D721Med (cell line): ENCODE data around the gene SYPL1.

Source experiments
- DNase-seq: peaks from one replicate; pipeline ENCODE4 v3.0.0; 2011; ENCODE audit warnings: low spot score; ENCODE audit not compliant: insufficient read length
- FAIRE-seq: peaks from 2 replicates; lab custom pipeline; 2011; peaks lifted over from hg19 to GRCh38; lab: Jason Lieb, UNC
- TF ChIP-seq, protein P1 (sequence below): IDR thresholded peaks from 2 replicates; pipeline ENCODE4 v1.5.1; 2012; ENCODE audit warnings: mild to moderate bottlenecking, control low read depth; ENCODE audit not compliant: insufficient read depth; ENCODE audit errors: missing control alignments

Gene SYPL1

DNA sequence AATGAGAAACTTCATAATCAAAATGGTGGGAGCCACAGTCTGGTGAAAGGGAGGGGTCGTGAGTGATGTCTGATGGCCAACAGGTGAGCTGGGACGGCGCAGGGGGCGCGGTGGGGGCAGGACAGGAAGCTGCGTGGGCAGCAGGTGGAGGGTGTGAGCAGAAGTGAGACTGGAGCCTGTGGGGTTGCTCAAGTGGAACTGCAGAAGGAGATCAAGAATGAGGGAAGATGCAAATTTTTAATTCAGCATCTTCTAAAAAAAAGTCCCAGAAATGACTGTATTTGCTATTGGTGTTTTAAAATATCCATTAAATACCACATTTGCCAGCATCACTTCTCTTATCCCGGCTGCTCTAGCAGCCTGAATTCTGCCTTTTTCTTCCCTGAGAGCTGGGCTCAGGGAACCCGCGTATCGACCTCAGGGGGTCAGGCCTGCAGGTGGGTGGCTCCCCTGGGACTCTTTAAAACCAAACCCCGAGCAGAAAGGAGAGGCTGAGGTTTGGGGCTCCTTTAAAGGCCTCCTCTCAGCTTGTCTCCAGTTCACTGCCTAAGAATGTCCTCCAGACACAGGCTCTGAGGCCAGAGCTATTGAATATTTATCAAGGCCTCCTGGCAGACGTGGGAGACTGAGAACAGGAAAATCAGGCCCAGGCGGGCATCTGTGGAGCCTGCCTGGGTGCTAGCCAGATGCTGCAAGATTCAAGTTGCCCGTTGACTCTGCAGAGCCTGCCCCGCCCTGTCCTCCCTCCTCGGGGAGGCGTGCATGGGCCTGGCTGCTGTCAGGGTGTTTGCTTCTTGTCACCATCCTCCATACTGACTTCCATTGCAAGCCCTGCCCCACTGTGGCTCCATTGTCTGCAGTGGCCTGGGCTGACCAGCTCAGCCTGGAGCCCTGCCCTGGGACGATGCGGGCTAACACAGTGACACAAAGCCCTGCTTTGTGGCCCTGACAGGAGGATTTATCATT, 53.9 kb downstream of the SYPL1 start:
- no peak for DNase-seq
- TF ChIP-seq, protein P1, sequence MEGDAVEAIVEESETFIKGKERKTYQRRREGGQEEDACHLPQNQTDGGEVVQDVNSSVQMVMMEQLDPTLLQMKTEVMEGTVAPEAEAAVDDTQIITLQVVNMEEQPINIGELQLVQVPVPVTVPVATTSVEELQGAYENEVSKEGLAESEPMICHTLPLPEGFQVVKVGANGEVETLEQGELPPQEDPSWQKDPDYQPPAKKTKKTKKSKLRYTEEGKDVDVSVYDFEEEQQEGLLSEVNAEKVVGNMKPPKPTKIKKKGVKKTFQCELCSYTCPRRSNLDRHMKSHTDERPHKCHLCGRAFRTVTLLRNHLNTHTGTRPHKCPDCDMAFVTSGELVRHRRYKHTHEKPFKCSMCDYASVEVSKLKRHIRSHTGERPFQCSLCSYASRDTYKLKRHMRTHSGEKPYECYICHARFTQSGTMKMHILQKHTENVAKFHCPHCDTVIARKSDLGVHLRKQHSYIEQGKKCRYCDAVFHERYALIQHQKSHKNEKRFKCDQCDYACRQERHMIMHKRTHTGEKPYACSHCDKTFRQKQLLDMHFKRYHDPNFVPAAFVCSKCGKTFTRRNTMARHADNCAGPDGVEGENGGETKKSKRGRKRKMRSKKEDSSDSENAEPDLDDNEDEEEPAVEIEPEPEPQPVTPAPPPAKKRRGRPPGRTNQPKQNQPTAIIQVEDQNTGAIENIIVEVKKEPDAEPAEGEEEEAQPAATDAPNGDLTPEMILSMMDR: no peak
- no peak for FAIRE-seq

DNA sequence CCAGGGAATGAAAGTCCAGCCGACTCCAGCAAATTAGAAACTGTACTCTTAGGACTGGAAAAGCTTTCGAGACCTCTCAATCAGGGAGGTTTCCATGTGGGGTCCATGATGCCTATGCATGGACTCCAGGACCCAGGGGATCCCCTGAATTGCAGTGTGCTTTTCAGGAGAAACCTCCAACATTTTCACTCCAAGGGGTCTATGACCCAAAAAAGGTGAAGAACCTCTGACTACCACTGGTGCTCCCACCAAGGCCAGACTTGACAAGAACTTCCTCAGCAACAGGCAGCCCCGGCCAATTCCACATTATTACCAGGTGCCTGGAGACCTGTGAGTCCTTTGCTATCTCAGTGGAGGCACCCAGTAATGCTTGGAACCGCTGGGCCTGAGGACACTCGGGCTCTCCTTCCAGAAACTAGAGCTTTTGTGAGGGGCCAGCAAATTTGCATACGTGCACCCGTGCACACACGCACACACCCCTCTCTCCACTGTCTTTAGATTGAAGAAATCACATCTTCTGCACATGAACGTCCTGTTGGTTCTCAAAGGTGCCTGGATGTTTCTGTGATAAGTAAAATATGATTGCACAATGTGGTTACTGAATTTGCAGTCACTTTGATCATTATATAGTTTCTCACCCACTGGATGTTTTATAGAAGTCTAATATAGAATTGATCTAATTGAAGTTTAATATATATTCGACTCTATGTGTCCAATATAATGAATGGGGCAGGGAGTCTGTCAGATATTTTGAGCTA, 54.7 kb downstream of the SYPL1 start:
- TF ChIP-seq, protein P1: no peak
- DNase-seq (no peak), FAIRE-seq (no peak)

DNA sequence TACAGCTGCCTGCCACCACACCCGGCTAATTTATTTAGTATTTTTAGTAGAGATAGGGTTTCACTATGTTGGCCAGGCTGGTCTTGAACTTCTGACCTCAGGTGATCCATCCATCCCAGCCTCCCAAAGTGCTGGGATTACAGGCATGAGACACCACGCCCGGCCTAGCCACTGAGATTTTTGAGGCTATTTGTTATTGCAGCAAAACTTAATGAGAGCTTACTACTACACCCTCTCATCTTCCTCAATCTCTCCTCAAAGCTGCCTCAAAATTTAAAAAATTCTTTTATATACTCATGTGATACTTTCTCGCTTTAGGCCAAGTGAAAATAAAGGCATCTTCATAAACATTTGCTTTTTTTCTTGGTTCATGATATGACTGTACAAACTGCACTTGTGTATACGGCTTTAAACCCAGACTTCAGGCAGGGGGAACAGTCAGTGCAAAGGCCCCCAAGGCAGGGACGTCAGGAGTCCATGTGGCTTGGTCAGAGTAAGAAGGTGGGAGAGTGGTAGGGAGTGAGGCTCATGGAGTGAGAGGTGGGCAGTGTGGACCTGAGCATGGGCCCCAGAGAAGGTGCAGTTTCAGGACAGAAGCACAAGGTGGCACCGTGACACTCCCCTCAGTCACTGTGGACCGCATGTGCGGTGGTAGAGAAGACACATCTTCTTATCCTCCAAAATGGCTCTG, 55.5 kb downstream of the SYPL1 start:
- FAIRE-seq (no peak), DNase-seq (peak; percentile 73)
- TF ChIP-seq, protein P1: peak; percentile 88

DNA sequence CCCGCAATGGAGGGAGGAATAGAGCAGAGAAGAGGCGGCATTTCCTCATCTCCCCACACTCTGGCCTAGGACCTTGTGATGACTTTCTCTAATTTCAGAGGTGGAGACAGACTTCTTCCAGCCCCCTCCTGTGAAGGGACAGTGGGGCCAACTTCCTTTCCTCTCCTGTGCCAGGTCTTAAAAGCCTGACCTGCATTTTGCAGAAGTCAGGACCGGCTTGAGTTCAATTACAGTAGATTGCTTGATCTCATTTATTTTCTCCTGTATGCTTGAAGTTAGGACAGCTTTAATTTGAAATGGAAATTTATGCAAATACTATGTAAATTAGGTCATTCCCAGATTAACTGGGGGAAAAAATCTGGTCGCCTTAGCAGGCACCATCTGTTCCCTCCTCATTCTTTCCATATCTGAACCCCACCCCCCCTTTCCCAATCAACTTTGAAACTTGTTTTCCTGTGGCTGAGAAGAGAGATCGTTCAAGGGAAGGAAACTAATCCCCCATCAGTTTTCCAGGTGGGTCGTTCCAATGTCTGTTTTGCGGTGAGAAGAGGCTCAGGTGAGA, 57.1 kb downstream of the SYPL1 start:
- no peak for DNase-seq
- TF ChIP-seq, protein P1: no peak
- FAIRE-seq: no peak

DNA sequence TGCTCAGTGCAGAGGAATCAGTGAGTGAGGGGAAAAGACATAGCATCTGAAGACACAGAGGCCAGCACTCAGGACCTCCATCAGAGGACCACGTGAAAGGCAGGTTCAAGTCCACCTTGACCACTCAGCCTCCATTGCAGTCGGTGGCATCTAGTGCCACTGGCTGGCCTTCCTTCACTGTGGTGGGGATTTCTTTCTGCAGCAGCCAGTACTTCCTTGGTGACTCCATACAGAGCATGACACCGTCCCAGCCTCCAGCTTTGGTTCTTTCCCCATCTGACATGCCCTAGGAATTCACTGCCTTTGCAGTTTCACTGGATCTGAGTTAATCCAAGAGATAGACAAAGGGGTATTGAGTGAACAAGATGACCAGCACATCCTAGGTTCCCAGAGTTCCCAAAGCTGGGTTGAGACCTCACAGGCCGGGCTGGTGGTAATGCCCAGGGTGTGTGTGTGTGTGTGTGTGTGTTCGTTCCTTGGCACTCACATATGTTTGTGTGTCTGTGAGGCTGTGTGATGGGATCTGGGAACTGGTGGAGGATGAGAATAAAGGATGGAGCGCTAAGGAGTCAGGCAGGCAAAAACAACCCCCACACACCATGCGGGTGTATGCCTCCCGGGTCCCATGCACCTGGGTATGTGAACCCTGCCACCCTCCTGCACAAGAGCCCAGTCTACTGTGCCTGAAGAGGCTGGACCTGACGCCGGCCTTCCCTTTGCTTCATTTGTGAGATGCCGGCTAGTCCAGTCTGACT, 57.8 kb downstream of the SYPL1 start:
- no peak for FAIRE-seq
- TF ChIP-seq, protein P1: no peak
- no peak for DNase-seq

DNA sequence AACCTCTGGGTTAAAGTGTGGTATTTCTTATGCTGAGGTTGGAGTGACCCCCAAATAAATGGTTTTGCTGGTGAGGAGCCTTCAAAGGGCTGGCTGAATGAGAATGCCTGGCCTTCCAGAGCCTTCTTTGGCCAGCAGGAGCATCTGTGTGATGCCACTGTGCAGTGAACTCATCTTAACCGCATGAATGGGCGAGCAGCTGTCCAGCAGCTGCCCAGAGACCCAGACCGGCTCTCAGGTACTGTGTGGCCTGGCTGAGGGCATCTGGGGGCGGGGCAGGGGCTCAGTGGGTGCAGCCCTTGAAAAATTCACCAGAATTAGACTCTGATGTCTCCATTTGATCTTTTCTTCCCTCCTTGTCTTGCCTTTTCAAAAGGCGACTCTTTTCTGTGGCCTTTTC, 59.0 kb downstream of the SYPL1 start:
- TF ChIP-seq, protein P1: no peak
- DNase-seq: no peak
- no peak for FAIRE-seq
